HepG2 (cell line): ENCODE data around the gene COL5A1.

ENCODE experiments used
- CAMTA2 ChIP-seq: sonication (generic); formaldehyde crosslinking; IDR thresholded peaks from 2 replicates; pipeline ENCODE4 v1.4.0; 2020; ENCODE audit warnings: mild to moderate bottlenecking, missing genetic modification reagents, borderline replicate concordance
- HDAC6 ChIP-seq: fragments of 200-600 bp; sonication (generic); IDR thresholded peaks from 2 replicates; pipeline ENCODE4 v1.7.0; 2017; ENCODE audit warnings: mild to moderate bottlenecking, antibody characterized with exemption, low read length, low read depth
- MAFF ChIP-seq: IDR thresholded peaks from 2 replicates; pipeline ENCODE4 v1.6.1; 2011; ENCODE audit warnings: low read depth, low read length, improper control_type of control experiment
- POLR2A ChIP-seq, 2 experiments: IDR thresholded peaks; 2 replicates each; pipeline ENCODE4 v1.6.1; 2011; ENCODE audit warnings: low read depth in 2 of 2, low read length in 2 of 2, mild to moderate bottlenecking in 1 of 2, moderate library complexity in 1 of 2; ENCODE audit not compliant: insufficient read depth in 1 of 2
- RAD51 ChIP-seq: fragments of 450-650 bp; IDR thresholded peaks from 2 replicates; pipeline ENCODE4 v1.6.1; 2016; ENCODE audit warnings: borderline replicate concordance
- REXO4 ChIP-seq: sonication (generic); formaldehyde crosslinking; IDR thresholded peaks from 2 replicates; pipeline ENCODE4 v1.8.0; 2022; ENCODE audit warnings: missing genetic modification reagents, mild to moderate bottlenecking, borderline replicate concordance
- TF ChIP-seq, protein P1 (sequence below): sonication (generic); formaldehyde crosslinking; IDR thresholded peaks from 2 replicates; pipeline ENCODE4 v1.4.0; 2020; ENCODE audit warnings: mild to moderate bottlenecking, missing genetic modification reagents
- TF ChIP-seq, protein P2 (sequence below): sonication (generic); formaldehyde crosslinking; IDR thresholded peaks from 2 replicates; pipeline ENCODE4 v1.5.0; 2020; ENCODE audit warnings: missing genetic modification reagents

DNA sequence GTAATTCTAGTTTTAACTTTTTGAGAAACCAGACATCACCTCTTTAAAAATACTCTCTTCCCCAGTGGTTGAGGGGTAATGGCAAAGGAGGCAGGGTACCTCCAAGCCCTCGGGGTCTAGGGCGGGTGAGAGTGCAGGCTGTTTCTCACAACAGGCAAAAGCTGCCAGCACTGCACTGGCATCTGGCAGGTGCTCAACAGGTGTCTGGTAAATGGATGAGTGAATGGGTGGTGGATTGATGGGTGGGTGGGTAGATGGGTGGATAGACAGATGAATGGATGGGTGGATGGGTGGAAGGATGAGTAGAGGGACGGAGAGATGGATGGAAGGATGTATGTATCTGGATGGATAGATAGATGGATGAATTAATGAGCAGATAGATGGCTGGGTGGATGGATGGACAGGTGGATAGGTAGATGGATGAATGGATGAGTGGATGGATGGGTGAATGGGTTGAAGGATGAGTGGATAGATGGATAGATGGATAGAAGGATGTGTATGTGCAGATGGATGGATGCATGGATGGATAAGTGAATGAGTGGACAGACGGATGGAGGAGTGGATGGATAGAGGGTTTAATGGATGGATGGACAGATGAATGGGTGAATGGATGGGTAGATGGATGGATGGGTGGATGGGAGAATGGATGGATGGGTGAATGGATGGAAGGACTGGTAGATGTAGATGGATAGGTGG lies 84.6 kb downstream of the COL5A1 start:
- TF ChIP-seq HDAC6 (no peak), POLR2A (IDR thresholded peaks at IDR 0.05; ENCODE audit: insufficient read depth in 1 of 2, low read depth in 2 of 2, low read length in 2 of 2) (no peak), CAMTA2 (CRISPR knock-in tag) (no peak), MAFF (no peak), REXO4 (CRISPR knock-in tag) (no peak), RAD51 (no peak)
- TF ChIP-seq, protein P1, sequence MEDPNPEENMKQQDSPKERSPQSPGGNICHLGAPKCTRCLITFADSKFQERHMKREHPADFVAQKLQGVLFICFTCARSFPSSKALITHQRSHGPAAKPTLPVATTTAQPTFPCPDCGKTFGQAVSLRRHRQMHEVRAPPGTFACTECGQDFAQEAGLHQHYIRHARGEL (CRISPR knock-in tag), result no peak
- TF ChIP-seq, protein P2, sequence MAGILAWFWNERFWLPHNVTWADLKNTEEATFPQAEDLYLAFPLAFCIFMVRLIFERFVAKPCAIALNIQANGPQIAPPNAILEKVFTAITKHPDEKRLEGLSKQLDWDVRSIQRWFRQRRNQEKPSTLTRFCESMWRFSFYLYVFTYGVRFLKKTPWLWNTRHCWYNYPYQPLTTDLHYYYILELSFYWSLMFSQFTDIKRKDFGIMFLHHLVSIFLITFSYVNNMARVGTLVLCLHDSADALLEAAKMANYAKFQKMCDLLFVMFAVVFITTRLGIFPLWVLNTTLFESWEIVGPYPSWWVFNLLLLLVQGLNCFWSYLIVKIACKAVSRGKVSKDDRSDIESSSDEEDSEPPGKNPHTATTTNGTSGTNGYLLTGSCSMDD, result no peak
